Measurements from ENCODE around the gene FBXL7. TPM values are rescaled to one million over a fixed set of nuclear protein-coding genes. Genes with fewer than 3 reads are reported as not detected.

FBXL7 gene
- total and polyA plus RNA-seq, 2 of the 8 experiments (the other 6 are each of a cell fraction or from before 2014, with no cell fraction given): 17.7 to 17.8 TPM

DNA sequence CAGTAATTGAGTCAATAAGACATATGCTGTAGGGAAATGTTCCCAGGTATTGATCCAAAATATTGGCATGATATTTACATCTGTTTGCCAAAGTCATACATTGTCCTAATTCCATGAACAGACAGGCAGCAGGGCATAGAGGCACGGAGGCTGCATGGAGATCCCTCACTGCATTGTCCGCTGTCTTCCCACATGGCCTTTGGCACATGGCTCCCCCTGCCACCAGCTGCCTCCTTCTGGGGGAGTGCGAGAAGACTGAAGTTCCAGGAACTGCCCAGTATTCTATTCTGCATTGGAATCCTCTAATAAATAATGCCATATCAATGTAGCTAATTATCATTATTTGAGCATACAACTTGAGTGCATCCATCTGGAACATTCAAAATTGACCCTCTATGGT lies 269.0 kb downstream of the FBXL7 start:
- ChIA-PET CTCF (ENCODE audit: partially characterized antibody) (no interaction called here), POLR2A (ENCODE audit: partially characterized antibody) (no interaction called here)
- no peak overlapping the region for H2AFZ ChIP-seq (ENCODE audit: low read length)
- no peak overlapping the region for H3K4me2 ChIP-seq (ENCODE audit: insufficient read depth in 1 of 2, low read depth in 2 of 2, low read length in 2 of 2)
- no peak overlapping the region for H3K9ac ChIP-seq (replicated peaks in 1 of 4; ENCODE audit: extremely low read depth in 1 of 4, low read depth in 3 of 4, low read length in 3 of 4)
- 94% methylated on average over 3 of the region's 3 CpGs; no CpG with 5 or more reads in 1 of the 2 experiments for WGBS, 2 experiments (ENCODE audit: extremely low coverage in 1 of 2, insufficient coverage in 1 of 2, insufficient read length in 1 of 2, insufficient replicate concordance in 2 of 2, low coverage in 1 of 2, low lambda C conversion rate in 2 of 2, missing lambda C conversion rate in 1 of 2)
- H3K56ac ChIP-seq (replicated peaks; ENCODE audit: insufficient read length, low read depth, low read length): no peak overlapping the region
- no peaks in the 10 kb centered on the region for H3K27me3 ChIP-seq (replicated peaks in 1 of 4; ENCODE audit: control insufficient read depth in 3 of 4, extremely low read depth in 1 of 4, insufficient read depth in 3 of 4, low read length in 3 of 4)
- H2AK5ac ChIP-seq (ENCODE audit: low read depth, low read length): no peak overlapping the region
- no peaks in the 10 kb centered on the region for H3K9me3 ChIP-seq (ENCODE audit: insufficient read depth in 2 of 2, low read depth in 1 of 2, low read length in 1 of 2)
- H3K79me2 ChIP-seq (ENCODE audit: control insufficient read depth in 1 of 2, insufficient read depth in 2 of 2, low read length in 2 of 2): no peaks in the 10 kb centered on the region; a peak in 1 of 4 replicates
- H2BK20ac ChIP-seq (ENCODE audit: low read length): no peak overlapping the region
- H4K91ac ChIP-seq (replicated peaks; ENCODE audit: insufficient read length, low read length): no peak overlapping the region
- no peaks in the 10 kb centered on the region; the same call in 1 of the 2 replicates for H3K23me2 ChIP-seq (ENCODE audit: low read depth, low read length)
- DNase-seq (ENCODE audit: low read depth in 1 of 2, low spot score in 2 of 2) (no peak), FAIRE-seq (no peak)
- no peaks in the 10 kb centered on the region for H4K20me1 ChIP-seq (replicated peaks in 1 of 2; ENCODE audit: control insufficient read depth in 1 of 2, insufficient read depth in 2 of 2, low read length in 2 of 2)
- no peaks in the 10 kb centered on the region; the same call in 1 of the 2 replicates for H3K79me1 ChIP-seq (ENCODE audit: low read depth, low read length)
- H2BK120ac ChIP-seq (replicated peaks; ENCODE audit: low read depth, low read length): no peak overlapping the region
- no peak overlapping the region for H3K27ac ChIP-seq (ENCODE audit: low read depth, low read length)
- H3K4me1 ChIP-seq (replicated peaks in 1 of 4; ENCODE audit: control insufficient read depth in 3 of 4, insufficient read depth in 4 of 4, low read length in 3 of 4): no peaks in the 10 kb centered on the region
- no peak overlapping the region for H2BK15ac ChIP-seq (ENCODE audit: low read length)
- H4K5ac ChIP-seq (ENCODE audit: insufficient read length, low read depth, low read length): no peak overlapping the region
- no peak overlapping the region for H3K4me3 ChIP-seq (ENCODE audit: extremely low read depth in 1 of 4, insufficient read depth in 2 of 4, low read depth in 3 of 4, low read length in 4 of 4)
- H3K18ac ChIP-seq (ENCODE audit: extremely low read depth, low read length): no peak overlapping the region
- no peak overlapping the region for H2BK5ac ChIP-seq (ENCODE audit: low read depth, low read length)
- no peaks in the 10 kb centered on the region for H3K36me3 ChIP-seq (ENCODE audit: control insufficient read depth in 2 of 4, insufficient read depth in 4 of 4, low read length in 3 of 4)
- no peak overlapping the region for H3K4ac ChIP-seq (replicated peaks; ENCODE audit: insufficient read length, low read depth, low read length)
- no peak overlapping the region; the same call in 1 of the 2 replicates for H4K8ac ChIP-seq (ENCODE audit: extremely low read depth, insufficient read depth, low read length)
- H2BK12ac ChIP-seq (ENCODE audit: low read depth, low read length): no peak overlapping the region
- no peak overlapping the region for H3K23ac ChIP-seq (ENCODE audit: insufficient read length)
- no peak overlapping the region for H3K14ac ChIP-seq (ENCODE audit: insufficient read length)
- TF ChIP-seq RAD21 (IDR thresholded peaks at IDR 0.05 in 1 of 2, conservative IDR thresholded peaks at IDR 0.05 in 1 of 2; ENCODE audit: low read depth in 2 of 2, low read length in 2 of 2): peak in 1 of 2 experiments; percentile 37; a peak in 1 of 4 replicates
- TF ChIP-seq PHF8 (conservative IDR thresholded peaks at IDR 0.05; ENCODE audit: low read depth, low read length): no peak
- no peak for TF ChIP-seq POLR2AphosphoS5 (IDR thresholded peaks at IDR 0.05; ENCODE audit: low read depth, low read length)

Measured in H1 (cell line).